ENCODE data around the gene CDHR5.

The CDHR5 gene

DNA sequence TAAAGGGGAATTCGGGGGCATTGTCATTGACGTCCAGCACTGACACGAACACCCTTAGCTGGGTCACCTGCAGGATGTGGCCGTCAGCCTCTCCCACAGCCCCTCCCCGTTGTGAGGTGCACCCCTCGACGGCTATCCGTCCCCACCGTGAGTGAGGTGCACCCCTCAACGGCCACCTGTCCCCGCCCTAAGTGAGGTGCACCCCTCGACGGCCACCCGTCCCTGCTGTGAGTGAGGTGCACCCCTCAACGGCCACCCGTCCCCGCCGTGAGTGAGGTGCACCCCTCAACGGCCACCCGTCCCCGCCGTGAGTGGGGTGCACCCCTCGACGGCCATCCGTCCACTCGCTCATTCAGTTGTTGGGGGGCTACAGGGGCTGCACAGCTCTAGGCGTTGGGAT, 2.9 kb downstream of the CDHR5 start:
- no peak for DNase-seq (ENCODE audit: low read depth in 2 of 2)

DNA sequence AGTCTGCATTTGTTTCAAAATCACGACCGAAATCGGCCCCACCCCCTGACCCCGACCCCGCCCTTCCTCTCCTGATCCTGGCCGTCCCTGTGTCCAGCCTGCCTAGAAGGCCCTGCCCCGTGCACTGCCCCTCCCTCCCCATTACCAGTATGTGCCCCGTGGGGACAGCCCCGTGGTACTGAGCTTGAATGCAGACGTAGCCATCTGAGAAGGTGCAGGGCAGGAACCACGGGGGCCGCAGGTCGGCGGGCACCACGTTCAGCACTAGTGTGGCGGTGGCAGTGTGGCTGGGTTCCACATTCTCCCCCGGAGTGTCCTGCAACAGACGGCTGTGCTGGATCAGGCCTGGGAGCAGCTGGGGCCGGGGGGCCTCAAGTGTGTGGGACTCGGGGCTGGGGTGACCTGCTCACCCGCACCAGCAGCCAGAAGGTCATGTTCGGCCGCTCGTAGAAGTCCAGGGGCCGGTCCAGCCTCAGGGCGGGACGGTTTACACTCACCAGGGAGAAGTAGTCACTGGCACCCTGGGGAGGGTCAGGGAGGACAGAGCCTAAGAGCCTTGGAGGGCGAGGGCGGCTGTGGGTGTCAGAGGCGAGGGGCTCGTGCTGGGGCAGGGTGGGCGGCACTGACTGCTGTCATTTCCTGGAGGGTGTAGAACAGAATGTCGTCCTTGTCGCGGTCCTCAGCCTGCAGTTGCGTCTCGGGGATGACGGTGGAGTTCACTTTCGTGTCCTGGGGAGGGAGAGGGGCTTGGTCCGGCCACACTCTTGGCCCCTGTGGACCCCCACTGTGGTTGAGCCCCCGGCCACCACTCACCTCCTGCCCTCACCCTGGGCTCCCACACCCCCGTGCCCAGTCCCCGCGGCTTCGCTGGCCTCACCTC, 3.6 kb downstream of the CDHR5 start:
- no peak for DNase-seq (ENCODE audit: low read depth in 2 of 2)

DNA sequence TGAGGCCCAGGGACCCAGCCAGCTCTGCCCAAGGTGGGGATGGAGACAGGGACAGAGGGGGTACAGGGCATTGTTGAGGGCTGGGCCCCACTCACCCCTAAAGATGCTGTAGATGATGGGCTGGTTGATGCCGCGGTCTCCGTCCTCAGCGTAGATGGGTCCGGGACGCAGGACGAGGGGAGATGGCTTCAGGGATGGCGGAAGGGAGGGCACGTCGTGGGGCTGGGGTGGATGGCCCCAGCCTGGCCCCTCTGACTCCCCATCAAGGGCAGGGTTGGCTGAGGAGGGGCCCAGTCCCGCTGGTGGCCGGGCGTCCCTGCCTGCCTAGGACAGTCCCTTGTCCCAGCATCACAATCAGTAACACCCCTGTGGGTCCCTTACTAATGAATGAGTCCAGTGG, 4.6 kb downstream of the CDHR5 start:
- DNase-seq (ENCODE audit: low read depth in 2 of 2): no peak

DNA sequence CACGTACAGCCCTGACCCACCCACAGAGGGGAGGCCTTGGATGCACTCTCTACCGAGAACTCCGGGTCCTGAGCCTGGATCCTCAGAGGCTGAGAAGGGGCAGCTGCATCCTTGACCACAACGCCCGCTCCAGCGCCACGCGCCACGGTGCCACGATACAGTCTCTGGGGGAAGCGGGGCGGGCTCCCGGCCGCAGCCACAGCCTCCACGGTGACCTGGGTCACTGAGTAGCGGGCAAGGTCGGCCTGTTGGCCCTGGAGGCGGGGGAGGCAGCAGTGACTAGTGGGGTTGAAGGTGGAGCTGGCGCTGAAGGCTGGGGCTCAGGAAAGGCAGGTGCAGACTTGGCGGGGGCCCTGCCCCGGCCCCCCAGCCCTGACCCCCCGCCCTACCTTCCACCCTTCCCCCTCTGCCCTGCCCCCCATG, 5.1 kb downstream of the CDHR5 start:
- DNase-seq (ENCODE audit: low read depth in 2 of 2): no peak

DNA sequence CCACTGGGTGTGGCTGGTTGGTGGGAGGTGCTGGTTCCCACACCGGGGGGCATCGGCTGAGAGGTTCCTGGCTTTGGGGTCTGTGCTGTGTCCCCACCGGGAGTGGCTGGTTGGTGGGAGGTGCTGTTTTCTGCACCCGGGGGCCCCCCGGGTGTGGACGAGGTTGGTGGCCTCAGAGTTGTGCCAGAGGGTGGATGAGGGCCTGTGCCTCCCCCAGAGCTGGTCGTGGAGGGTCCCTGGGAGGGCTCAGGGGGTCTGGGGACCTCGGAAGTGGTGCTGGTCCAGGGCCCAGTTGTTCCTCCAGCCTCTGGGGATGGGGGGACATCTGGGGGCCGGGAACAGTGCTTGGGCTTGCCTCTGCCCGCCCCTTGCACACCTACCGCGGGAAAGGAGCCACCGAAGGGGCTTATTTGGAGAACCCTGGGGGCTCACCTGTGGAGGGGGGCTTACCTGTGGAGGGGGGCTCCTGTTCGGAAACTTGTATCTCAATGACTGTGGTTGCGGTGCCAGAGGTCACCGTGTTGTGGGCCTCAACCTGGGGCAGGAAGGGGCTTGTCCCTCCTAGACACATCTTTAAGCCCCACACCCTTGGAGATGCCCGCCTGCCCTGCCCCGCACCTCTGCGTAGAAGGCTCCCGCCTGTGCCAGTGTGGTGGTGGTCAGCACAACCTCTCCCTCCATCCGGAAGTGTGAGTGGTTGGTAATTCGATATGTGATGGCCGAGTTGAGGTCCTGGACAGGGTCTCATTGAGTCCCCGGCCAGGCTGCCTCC, 5.7 kb downstream of the CDHR5 start:
- no peak for DNase-seq (ENCODE audit: low read depth in 2 of 2)

- no peak for DNase-seq (ENCODE audit: low read depth in 2 of 2)
Observed at GRCh38 chr11:617912-618682, 6.7 kb downstream of the CDHR5 start.

DNA sequence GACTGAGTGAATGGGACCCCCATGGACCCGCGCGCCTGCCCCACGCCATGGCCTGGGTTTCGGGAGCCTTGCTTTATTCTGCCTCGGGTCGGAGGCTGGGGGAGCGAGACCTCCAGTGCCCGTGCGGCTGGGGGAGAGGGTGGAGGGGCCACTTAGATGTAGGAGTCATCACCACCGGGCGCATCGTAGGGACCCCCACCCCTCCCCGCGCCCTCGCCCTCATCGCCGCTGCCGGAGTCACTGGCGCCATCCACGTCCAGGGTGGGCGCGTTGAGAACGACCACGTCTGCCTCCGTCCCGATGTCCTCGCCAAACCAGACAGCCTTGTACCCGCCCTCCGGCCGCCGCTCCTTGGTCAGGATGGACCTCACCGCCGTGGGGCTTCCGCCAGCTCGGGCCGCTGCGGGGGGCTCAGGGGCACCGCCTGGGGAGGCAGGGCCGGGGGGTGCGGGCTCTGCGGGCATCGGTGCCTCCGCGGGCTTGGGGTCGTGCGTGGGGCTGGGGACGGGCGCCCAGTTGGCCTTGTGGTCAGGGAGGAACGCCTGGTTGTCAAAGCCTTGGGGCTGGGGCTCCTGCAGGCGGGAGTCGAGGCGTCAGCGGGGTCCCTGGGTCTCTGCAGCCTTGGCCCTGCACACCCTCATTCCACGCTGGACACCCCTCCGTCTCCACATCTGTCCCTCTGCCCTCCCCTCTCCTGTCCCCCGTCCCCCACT, 7.4 kb downstream of the CDHR5 start:
- DNase-seq (ENCODE audit: low read depth in 2 of 2): no peak

DNA sequence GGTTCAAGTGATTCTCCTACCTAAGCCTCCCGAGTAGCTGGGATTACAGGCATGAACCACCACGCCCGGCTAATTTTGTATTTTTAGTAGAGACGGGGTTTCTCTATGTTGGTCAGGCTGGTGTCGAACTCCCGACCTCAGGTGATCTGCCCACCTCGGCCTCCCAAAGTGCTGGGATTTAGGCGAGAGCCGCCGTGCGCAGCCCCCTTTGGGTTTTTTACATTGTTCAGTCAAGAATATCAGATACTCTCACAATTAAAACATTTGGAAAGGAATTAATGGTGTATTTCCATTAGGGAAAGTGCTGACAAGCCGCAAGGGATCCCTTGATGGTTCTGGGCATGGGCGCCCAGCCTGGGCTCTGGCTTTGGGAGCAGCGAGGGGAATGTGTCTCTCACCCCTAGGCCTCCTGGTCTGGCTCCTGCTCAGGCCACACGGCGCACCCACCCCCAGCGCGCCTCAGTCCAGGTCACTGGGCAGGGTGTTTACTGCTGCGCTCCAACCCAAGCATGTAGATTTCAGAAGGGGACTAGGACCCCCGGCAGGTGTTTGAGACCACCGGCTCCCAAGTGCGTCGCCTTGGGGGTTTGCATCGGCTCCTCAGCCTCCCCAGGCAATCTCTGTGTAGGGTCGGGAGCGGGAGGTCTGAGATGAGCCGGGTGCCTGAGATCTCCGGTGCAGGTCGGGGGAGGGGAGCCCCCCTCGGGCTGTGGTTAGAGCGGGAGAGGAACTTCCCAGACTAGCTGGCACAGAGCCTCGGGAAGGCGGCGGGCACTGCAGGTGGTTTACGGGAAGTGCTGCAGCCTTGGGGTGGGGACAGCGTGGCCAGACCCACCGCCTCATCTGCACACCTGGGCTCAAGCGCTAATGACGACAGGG, 8.2 kb downstream of the CDHR5 start:
- no peak for DNase-seq (ENCODE audit: low read depth in 2 of 2)

GRCh38 chr11:615504-616319, 9.0 kb downstream of the CDHR5 start, which contains the start of gene IRF7:
TSS of gene IRF7 (minus strand) at chr11:615950. CDS start at chr11:615364, 586 bp downstream.
- DNase-seq (ENCODE audit: low read depth in 2 of 2): peak; percentile 67 to 71

- no peak for DNase-seq (ENCODE audit: low read depth in 2 of 2)
Observed at GRCh38 chr11:614623-615503, 9.9 kb downstream of the CDHR5 start.

DNA sequence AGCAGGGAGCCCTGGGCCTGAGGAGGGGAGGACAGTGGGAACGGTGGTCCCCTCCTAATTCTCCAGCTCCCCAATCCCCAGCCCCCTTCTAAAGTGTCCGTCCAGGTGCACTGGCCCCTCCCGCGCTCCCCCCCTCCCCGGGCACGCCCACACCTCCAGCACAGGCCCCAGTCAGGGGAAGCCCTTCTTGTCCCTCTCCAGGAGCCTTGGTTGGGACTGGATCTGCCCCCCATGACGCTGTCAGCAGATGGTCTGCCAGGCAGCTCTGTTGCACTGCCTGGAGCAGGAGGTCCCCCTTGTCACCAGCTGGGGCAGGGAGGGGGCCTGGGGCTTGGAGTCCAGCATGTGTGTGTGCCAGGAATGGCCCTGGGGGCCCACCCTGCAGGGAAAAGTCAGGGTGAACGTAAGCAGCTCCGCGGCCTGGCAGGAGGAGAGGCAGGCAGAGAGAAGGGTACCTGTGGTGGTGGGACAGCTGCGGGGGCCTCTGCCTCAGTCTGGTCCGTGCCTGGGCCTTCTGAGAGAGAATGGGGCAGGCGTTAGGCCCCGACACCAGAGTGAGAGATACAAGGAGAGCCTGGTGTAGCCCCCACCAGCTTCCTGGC, 10.6 kb downstream of the CDHR5 start:
- DNase-seq (ENCODE audit: low read depth in 2 of 2): no peak

DNA sequence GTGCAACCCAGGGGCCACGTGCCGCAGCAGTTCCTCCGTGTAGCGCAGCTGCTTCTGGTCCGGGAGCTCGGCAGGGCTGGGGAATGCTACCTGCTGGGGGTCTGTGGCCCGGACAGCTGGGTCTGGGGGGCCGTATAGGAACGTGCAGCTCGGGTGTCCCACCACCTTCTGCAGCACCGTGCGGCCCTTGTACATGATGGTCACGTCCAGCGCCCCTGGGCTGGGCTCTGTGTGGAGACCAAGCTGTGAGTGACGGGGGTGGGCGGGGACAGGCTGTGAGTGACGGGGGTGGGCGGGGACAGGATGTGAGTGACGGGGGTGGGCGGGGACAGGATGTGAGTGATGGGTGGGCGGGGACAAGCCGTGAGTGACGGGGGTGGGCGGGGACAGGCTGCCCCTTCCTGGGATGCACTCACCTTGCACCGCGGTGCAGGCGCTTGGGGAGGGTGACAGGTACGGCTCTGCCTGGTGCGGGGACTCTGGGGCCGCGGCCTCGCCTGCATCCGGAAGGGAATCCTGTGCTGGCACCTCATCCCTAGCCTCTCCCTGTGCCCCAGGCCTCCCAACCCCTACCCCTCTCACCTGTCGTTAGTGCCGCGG, 11.3 kb downstream of the CDHR5 start:
- DNase-seq (ENCODE audit: low read depth in 2 of 2): peak; percentile 62 to 64

- no peak for DNase-seq (ENCODE audit: low read depth in 2 of 2)
Observed at GRCh38 chr11:612961-613300, 11.8 kb downstream of the CDHR5 start.

- no peak for DNase-seq (ENCODE audit: low read depth in 2 of 2)
Observed at GRCh38 chr11:612201-612960, 12.4 kb downstream of the CDHR5 start.

DNA sequence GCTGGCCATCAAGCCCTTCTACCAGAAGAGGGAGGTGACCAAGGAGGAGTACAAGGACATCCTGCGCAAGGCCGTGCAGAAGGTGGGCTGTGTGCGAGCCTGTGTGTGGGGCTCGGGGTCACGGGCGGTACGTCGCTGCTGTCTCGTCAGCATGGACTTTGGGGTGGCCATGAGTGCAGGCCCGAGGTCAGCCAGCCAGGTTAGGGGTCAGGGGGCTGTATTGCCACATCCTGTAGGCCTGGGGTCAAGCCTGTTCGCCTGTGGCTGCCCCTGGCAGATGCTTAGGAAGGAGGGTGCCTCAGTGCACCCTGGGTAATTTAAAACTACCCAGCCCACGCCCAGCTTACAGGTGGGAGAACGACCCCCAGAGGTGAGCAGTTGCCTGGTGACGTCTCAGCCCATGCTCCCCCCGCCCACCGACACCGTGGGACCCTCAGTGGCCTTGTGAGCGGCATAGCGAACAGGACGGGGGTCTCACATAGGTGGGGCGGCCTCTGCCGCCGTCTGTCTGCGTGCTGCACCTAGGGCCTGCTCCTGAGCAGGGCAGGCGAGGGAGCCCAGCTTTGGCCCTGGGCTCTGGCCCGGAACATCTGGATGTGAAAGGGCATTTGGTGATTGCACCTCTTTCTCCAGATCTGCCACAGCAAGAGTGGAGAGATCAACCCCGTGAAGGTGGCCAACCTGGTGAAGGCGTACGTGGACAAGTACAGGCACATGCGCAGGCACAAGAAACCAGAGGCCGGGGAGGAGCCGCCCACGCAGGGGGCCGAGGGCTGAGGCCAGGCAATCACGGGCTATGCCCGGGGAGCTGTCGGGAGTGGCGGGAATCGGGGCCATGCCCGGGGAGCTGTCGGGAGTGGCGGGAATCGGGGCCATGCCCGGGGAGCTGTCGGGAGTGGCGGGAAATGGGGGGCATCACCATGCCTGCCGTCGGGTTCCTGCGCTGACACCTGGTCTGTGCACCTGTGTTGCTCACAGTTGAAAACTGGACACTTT, 13.5 kb downstream of the CDHR5 start:
- DNase-seq (ENCODE audit: low read depth in 2 of 2): no peak
